GM19239 (cell line): ENCODE measurements around the gene ATXN1.

Source experiments
- DNase-seq: peaks from one replicate; pipeline ENCODE4 v3.0.0; 2011; ENCODE audit warnings: low spot score; ENCODE audit not compliant: insufficient read length
- FAIRE-seq: peaks from 2 replicates; lab custom pipeline; 2011; peaks lifted over from hg19 to GRCh38; lab: Jason Lieb, UNC

ATXN1 gene

DNA sequence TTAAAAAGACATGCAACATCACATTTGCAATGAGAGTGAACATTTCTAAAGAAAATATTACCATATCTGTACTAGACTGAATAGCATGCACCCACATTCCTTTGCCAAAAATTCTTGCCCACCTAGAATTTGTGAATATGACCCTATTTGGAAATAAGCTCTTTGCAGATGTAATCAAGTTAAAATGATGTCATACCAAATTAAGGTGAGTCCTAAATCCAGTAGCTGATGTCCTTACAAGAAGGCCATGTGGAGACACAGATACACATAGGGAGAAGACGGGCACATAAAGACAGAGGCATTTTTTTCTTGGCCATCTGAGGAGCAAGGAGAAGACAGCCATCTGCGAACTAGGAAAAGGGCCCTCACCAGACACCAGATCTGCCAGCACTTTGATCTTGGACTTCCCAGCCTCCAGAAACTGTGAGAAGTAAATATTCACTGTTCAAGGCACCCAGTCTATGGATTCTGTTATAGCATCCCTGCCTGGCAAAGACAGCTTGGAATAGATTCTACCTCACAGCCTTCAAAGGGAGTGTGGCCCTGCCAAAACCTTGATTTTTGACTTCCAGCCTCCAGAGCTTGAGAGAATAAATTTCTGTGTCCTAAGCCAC lies 22.8 kb upstream of the ATXN1 start:
- FAIRE-seq (no peak), DNase-seq (no peak)

- DNase-seq (no peak), FAIRE-seq (no peak)
Measured at GRCh38 chr6:16783509-16783908, 22.2 kb upstream of the ATXN1 start.

DNA sequence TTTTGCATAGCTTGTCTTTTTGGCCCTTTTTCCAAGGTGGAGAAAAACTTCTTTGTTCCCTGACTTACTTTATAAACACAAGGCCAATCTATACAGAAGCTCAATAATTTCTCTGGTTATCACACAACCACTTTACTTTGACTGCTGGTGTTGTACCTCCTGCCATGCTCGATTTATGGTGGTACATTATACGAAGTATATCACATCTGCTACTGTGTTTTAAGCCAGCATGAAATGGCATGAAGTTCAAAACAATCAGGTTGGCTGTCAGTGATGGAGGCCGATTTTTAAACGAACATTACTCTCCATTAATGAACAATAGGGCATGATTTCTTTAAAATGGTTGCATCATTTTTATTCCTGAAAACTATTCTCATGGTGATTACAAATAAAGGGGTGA lies 21.0 kb upstream of the ATXN1 start:
- DNase-seq = no peak
- FAIRE-seq = no peak

- DNase-seq (no peak), FAIRE-seq (no peak)
Measured at GRCh38 chr6:16781348-16782169, 20.3 kb upstream of the ATXN1 start.

DNA sequence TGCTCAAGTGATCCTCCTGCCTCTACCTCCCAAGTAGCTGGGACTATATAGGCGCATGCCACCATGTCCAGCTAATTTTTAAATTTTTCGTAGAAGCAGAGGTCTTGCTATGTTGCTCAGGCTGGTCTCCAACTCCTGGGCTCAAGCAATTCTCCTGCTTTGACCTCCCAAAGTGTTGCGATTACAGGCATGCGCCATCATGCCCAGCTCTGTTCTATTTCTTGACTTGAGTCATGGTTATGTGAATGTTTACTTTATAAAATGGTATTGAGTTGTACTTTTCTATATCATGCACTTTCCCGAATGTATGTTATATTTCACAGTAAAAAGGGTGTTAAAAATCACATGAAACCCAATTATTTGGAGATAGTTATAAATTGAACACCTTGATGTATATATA lies 17.3 kb upstream of the ATXN1 start:
- DNase-seq (no peak), FAIRE-seq (no peak)

DNA sequence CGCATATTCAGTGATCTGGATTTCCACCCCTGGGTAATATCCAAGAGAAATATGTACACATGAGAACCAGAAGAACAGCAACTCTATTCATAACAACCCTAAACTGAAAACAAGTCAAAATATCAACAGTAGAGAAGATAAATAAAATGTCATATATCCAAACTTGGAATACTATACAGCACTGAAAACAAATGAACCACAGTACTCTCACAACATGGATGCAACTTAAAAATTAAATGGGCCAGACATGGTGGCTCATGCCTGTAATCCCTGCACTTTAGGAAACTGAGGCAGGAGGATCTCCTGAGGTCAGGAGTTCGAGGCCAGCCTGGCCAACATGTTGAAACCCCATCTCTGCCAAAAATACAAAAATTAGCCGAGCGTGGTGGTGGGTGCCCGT lies 16.5 kb upstream of the ATXN1 start:
- DNase-seq = no peak
- no peak for FAIRE-seq

GRCh38 chr6:16776394-16777017 lies 15.2 kb upstream of the ATXN1 start:
- FAIRE-seq = no peak

GRCh38 chr6:16774437-16774836 lies 13.2 kb upstream of the ATXN1 start:
- DNase-seq (no peak), FAIRE-seq (no peak)

More at GRCh38 chr6:16776394-16777017, 15.2 kb upstream of the ATXN1 start:
- no peak for DNase-seq

DNA sequence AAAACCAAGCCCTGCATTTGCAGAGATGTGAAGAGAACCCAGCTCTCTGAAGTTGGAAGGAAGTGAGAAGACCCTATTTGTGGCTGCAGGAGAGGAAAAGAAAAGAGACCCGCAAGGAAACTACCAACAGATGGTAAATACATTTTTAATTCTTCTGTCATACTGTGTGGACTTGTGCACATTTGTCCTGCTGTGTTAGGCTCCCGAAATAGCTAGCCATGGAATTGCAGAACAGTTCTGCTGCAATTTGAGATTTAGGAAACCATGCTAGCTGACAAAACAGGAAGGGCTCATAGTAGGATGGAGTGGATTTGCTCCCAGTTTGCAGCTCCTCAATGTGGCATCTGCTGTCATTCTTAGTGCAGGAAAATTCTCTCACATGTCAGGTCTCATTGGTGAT lies 12.1 kb upstream of the ATXN1 start:
- no peak for DNase-seq

DNA sequence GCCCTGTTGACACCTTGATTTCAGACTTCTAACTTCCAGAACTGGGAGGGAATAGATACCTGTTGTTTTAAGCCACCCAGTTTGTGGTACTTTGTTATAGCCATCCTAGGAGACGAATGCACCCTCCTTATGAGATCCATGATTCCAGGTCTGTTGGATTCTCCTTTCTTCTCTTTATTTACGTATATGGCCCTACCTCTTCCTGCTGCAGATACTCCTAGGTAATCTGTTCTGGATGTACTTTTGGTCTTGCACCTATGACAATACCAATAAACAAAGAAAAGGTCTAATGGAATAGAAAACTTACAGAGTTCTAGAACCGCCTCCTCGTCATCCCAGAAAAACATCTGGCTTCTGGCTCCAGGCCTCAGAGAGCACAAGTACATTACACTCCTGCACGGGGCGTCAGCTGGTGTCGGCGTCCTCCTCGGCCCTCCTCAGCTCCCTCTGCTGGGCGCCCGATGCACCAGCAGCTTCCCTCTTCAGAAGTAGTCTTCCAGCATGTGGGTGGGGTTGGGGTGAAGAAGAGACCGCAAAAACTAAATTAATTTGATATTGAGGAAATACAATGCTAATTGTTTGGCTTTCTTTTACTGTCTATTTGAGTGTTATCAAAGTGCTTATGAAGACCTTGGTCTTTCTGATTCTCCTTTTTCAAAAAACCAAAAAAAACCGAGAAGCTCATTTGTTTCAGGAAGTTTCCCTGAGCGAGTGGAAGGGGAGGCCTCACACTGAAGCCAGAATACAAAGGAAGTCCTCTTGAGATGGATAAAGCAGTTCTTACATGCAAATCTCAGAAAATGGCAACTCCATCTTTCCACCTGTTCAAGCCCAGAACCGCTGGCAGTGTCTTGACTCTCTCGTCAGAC lies 9.7 kb upstream of the ATXN1 start:
- DNase-seq (peak; percentile 52), FAIRE-seq (peak; percentile 83)

More for the DNA sequence above, 12.1 kb upstream of the ATXN1 start:
- no peak for FAIRE-seq

GRCh38 chr6:16769986-16770376 lies 8.7 kb upstream of the ATXN1 start:
- FAIRE-seq (no peak), DNase-seq (no peak)

DNA sequence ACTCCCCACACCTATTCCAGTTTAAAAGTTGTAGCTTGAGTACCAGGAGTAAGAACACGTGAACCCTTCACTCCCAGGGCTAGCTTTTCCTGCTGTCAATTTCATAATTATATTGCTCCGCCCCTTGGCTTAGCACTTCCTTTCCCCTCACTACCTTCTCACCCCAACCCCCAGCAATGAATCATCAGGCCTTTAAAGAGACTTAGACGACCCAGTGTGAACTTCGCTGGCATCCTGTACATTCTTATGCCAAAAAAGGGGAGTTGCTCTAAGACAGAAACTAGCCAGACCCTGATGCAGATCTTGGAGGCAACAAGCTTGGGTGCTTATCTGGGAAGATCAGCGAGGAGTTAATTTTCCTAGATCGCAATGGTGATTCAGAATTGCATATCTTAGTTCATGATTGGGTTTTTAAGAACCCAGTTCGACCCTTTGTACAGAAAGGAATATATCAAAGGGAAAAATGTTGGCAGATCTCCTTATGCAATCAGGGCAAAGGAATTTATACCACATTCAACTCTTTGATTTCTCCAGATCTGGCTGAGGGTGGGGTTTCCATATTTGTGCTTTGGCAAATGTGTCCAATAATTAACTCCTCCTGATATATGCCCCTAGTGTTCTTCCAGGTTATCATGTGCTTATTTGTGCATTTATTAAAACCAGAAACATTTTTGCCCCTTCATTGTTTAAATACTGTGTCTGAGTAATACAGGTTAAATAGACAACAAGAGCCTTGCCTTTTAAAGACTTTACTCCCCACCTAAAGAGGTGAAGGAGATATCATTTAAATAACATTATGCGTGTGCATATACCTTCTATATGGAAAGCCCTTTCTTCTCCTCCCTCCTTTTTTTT lies 8.1 kb upstream of the ATXN1 start:
- FAIRE-seq (peak; percentile 57), DNase-seq (no peak)

DNA sequence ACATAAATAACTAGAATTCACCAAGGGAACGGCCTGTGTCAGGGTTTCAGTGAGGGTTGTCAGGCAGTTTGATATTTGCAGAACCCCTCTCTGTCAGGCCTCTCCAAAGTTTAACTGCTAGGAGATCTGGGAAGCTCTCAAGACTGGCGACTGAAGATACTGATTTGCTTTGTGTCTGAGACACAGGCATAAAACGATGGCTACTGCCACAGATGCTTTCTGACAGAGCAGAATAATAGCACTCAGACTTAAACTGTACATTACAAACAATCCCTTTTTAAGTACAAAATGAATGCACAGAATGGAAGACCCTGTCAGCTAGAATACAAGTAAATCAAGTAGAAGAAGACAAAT lies 7.2 kb upstream of the ATXN1 start:
- FAIRE-seq = no peak
- no peak for DNase-seq

- DNase-seq (no peak), FAIRE-seq (no peak)
Measured at GRCh38 chr6:16767765-16768476, 6.7 kb upstream of the ATXN1 start.

DNA sequence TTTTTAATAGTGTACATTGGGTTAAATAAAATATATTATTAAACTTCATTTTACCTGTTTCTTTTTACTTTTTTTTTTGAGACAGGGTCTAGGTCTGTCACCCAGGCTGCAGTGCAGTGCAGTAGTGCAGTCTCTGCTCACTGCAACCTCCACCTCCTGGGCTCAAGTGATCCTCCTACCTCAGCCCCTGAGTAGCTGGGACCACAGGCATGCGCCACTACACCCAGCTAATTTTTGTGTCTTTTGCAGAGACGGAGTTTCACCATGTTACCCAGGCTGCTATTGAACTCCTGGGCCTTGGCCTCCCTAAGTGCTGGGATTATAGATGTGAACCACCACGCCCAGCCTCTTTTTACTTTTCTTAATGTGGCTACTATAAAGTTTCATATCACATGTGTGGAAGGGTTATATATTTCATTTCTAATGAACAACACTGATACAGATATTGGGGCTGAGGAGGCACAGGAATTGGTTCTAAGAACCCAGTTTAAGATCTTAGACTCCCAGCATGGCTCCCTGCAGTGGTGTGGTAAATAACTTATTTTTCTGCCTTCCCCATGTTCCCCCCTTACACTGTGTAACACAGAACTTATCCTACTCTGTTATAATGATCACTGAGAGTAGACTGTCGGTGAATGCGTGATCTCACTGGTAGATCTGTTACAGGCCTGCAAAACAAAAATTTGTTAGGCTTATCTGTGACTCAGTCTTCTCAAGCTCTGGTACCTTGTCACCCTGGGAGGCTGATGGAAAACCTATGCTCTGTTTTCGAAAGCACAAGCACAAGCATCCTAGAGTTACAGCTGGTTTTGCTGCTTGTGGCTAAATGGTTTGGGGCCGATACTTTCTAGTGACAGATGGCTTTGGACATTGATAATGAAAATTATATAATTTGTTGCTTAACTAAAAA lies 5.8 kb upstream of the ATXN1 start:
- DNase-seq = no peak
- FAIRE-seq = no peak

DNA sequence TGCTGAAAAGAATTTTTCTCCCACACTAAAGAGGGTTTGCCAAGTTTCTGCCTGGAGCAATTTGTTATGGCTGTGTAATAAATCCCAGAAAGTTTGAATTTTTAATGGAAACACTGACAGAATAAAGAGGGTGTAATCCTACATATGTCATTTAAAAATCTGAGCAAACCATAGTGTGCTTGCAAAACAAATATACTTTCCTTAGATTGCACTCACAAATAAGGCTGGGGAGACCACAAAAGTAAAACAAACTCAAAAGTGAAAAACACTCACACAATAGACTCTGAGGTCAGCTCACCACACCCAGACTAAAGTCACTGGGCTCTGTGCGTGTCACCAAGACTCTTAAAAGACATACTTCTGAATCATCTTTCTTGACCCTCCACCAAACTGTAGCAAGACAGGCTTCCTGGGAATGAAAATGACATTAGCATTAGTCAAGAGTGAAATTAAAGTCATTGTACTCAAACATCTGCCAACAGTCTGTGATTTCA lies 4.8 kb upstream of the ATXN1 start:
- DNase-seq (no peak), FAIRE-seq (no peak)

DNA sequence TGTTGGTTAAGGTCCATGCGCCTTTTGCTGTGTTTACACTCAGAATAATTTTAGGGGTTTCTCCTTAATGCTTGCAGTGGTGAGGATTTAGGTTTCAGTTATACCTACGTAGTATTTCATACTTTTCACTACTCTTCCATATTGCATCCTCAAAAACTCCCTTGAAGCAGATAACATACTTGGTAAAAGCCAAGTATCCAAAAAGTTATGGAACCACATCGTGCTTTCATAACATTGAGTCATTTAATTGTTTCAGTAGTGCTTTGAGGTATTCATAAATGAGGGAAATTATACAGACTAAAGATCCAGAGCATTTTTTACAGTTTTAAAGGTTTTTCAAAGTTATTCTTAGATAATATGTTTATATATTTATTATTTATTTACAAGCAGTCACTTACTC lies 4.0 kb upstream of the ATXN1 start:
- no peak for DNase-seq
- FAIRE-seq = no peak
